Stomach (tissue), 9 donors: ENCODE data around the gene PLEKHA5. TPM values are rescaled to one million over a fixed set of nuclear protein-coding genes. Genes with fewer than 3 reads are reported as not detected.

Experiments
- DNase-seq, 2 donors: peaks; one replicate each; pipeline versions ENCODE4 v3.0.0 to v3.0.0-alpha.2; 2013 to 2019
- H3K27ac ChIP-seq, 5 donors: fragments of 200-600 bp in 4 of 5; sonication (generic) in 4 of 5; one replicate each; pipeline ENCODE4 v1.5.1; 2013 to 2019; ENCODE audit warnings: mild to moderate bottlenecking in 1 of 5, moderate library complexity in 1 of 5
- H3K27me3 ChIP-seq, 3 donors: fragments of 200-600 bp; sonication (generic); one replicate each; pipeline ENCODE4 v1.5.1; 2017 to 2019; ENCODE audit warnings: mixed run types in 1 of 3
- H3K36me3 ChIP-seq, 4 donors: fragments of 200-600 bp; sonication (generic); 1 replicate in 3 of 4; 2 replicates in 1 of 4; pipeline ENCODE4 v1.5.1; 2016 to 2019
- H3K4me1 ChIP-seq, 4 donors: fragments of 200-600 bp; sonication (generic); one replicate each; pipeline ENCODE4 v1.5.1; 2016 to 2019
- H3K4me3 ChIP-seq, 4 donors: fragments of 200-600 bp; sonication (generic) in 3 of 4; one replicate each; pipeline ENCODE4 v1.5.1; 2016 to 2019; ENCODE audit warnings: mild to moderate bottlenecking in 1 of 4
- H3K9me3 ChIP-seq, 4 donors: fragments of 200-600 bp; sonication (generic); one replicate each; pipeline ENCODE4 v1.5.1; 2016 to 2019
- EP300 ChIP-seq: sonication (generic); formaldehyde crosslinking; IDR thresholded peaks from one replicate; pipeline ENCODE4 v1.6.1; 2017; ENCODE audit warnings: antibody characterized with exemption
- POLR2A ChIP-seq, 4 donors: fragments of 450-650 bp; IDR thresholded peaks; one replicate each; pipeline ENCODE4 v1.6.1; 2016; ENCODE audit warnings: antibody characterized with exemption in 4 of 4, control low read depth in 2 of 4, mild to moderate bottlenecking in 1 of 4, moderate library complexity in 1 of 4
- POLR2AphosphoS5 ChIP-seq, 3 donors: sonication (generic); formaldehyde crosslinking; IDR thresholded peaks; one replicate each; pipeline ENCODE4 v1.6.1; 2016; ENCODE audit warnings: antibody characterized with exemption in 3 of 3
- WGBS, 5 donors: extraction: QIAGEN DNeasy Blood & Tissue Kit in 3 of 5; methylation state at CpG; one replicate each; pipeline versions ENCODE4 v1.1.5 to v1.1.7; 2013 to 2018; 5-methylcytosine and 5-hydroxymethylcytosine counted together
- intact Hi-C: fragments of 100-400 bp; cut with DNase I; formaldehyde crosslinking; loops from one replicate; pipeline ENCODE4 v1.15.1; 2023; ENCODE audit warnings: low total_unique reads
- polyA plus RNA-seq, 3 donors: library from polyadenylated mRNA; stranded (reverse); fragments of 200-250 nt; gene quantifications; one replicate each; pipeline ENCODE4 v1.2.3, GENCODE V29; 2013
- total RNA-seq, 5 donors: library from RNA; depleted of rRNA; stranded (reverse); fragments of >200 nt; gene quantifications; one replicate each; pipeline versions ENCODE4 v1.1.0 to v1.2.3, GENCODE V29; 2014 to 2016
- TF ChIP-seq, protein P1 (sequence below), 7 experiments: fragments of 450-650 bp in 4 of 7; fragments of 200-600 bp in 3 of 7; sonication (generic) in 3 of 7; IDR thresholded peaks; one replicate each; pipeline ENCODE4 v1.5.1; 2016 to 2019; ENCODE audit warnings: antibody characterized with exemption in 7 of 7, control low read depth in 2 of 7, mild to moderate bottlenecking in 1 of 7
- donor health status: healthy with polysubstance abuse.
- donor health status: Bipolar disorder and iron deficiency.
- donor health status: healthy.

Gene PLEKHA5
- total and polyA plus RNA-seq, 8 donors, result 13.8 to 156 (median 36.6) TPM

DNA sequence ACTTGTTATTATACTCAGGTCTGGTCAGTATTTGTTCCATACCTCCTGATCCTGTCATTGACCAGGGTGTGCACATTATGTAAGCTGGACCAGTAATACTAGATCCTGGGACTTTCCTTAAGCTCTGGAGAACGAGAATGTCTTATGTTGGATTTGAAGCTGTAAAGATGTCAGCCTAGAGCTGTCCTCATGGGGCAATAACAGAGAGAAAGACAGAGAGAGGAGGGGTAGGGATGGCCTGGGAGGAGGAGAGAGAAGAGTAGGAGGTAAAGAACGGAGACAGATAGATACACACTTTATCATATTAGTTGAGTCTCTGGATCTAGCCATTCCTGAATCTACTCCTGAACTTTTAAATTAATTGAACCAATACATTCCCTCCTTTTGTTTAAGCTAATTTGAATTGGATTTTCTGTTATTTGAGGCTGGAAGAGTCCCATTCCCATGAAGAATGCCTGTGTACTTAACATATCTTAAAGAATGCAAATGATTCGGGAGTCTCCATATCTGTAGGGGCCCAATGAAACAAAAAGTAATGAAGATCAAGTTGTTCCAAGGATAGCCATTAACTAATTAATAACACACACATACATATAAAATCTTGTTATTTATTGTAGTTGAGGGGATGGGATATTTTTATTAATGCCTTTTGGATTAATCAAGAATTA is 55.9 kb downstream of the PLEKHA5 start:
- no peaks in the 10 kb centered on the region for H3K36me3 ChIP-seq
- intact Hi-C loops, result no loop called here
- DNase-seq, result no peak

GRCh38 chr12:19186722-19187661 is 57.5 kb downstream of the PLEKHA5 start:
- 48 to 63% (median 53%) methylated on average over 4 of the region's 4 CpGs for WGBS, 5 donors
- Histone ChIP-seq H3K27ac (no peak overlapping the region), H3K36me3 (no peaks in the 10 kb centered on the region), H3K27me3 (no peaks in the 10 kb centered on the region), H3K9me3 (no peaks in the 10 kb centered on the region), H3K4me3 (no peak overlapping the region), H3K4me1 (peaks cover 10 to 85% (median 52%) of the 10 kb centered on the region in 4 donors)
- intact Hi-C loops, result no loop called here
- DNase-seq, result peak in 1 of 2 donors; percentile 78
- TF ChIP-seq, protein P1, sequence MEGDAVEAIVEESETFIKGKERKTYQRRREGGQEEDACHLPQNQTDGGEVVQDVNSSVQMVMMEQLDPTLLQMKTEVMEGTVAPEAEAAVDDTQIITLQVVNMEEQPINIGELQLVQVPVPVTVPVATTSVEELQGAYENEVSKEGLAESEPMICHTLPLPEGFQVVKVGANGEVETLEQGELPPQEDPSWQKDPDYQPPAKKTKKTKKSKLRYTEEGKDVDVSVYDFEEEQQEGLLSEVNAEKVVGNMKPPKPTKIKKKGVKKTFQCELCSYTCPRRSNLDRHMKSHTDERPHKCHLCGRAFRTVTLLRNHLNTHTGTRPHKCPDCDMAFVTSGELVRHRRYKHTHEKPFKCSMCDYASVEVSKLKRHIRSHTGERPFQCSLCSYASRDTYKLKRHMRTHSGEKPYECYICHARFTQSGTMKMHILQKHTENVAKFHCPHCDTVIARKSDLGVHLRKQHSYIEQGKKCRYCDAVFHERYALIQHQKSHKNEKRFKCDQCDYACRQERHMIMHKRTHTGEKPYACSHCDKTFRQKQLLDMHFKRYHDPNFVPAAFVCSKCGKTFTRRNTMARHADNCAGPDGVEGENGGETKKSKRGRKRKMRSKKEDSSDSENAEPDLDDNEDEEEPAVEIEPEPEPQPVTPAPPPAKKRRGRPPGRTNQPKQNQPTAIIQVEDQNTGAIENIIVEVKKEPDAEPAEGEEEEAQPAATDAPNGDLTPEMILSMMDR (IDR thresholded peaks at IDR 0.05), result peak in 4 of 7 experiments; percentile 23 to 69 (median 65)
- TF ChIP-seq POLR2A (IDR thresholded peaks at IDR 0.05) (no peak), EP300 (no peak), POLR2AphosphoS5 (IDR thresholded peaks at IDR 0.05) (no peak)

More for the DNA sequence above, 55.9 kb downstream of the PLEKHA5 start:
- 38 to 63% (median 48%) methylated on average over 3 of the region's 3 CpGs for WGBS, 5 donors
- no peak for TF ChIP-seq POLR2AphosphoS5 (IDR thresholded peaks at IDR 0.05)
- TF ChIP-seq POLR2A (IDR thresholded peaks at IDR 0.05), result no peak
- TF ChIP-seq EP300, result no peak
- TF ChIP-seq, protein P1 (IDR thresholded peaks at IDR 0.05), result no peak
- H3K27me3 ChIP-seq, result no peaks in the 10 kb centered on the region
- H3K27ac ChIP-seq, result no peak overlapping the region
- no peak overlapping the region for H3K4me3 ChIP-seq
- H3K9me3 ChIP-seq, result no peaks in the 10 kb centered on the region
- H3K4me1 ChIP-seq, result peaks cover 5 to 76% (median 40%) of the 10 kb centered on the region in 4 donors

DNA sequence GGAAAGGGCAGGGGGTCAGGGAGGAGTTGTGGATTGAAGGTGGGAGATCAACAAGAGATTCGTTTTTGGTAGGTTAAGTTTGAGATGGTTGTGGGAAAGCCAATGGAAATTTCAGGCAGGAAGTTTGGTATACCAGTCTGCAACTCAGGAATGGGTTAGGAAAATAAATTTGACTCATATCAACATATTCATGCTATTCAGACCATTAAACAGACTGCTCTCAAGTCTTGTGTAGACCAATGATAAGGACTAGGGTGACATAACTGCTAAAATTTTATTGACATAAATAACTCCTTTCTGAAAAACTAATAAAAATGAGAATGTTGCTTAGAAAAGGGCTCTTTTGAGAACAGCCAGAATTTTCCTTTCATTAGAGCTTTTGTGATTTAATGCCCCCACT is 60.0 kb downstream of the PLEKHA5 start:
- DNase-seq, result no peak
- Histone ChIP-seq H3K27me3 (no peaks in the 10 kb centered on the region), H3K4me1 (peaks cover 15 to 80% (median 56%) of the 10 kb centered on the region in 4 donors), H3K4me3 (no peak overlapping the region), H3K36me3 (no peaks in the 10 kb centered on the region), H3K9me3 (no peaks in the 10 kb centered on the region), H3K27ac (no peak overlapping the region)
- intact Hi-C loops, result no loop called here
- 20 to 48% (median 26%) methylated on average over 1 of the region's 1 CpG for WGBS, 5 donors
- TF ChIP-seq EP300, result no peak
- no peak for TF ChIP-seq POLR2A (IDR thresholded peaks at IDR 0.05)
- no peak for TF ChIP-seq POLR2AphosphoS5 (IDR thresholded peaks at IDR 0.05)

DNA sequence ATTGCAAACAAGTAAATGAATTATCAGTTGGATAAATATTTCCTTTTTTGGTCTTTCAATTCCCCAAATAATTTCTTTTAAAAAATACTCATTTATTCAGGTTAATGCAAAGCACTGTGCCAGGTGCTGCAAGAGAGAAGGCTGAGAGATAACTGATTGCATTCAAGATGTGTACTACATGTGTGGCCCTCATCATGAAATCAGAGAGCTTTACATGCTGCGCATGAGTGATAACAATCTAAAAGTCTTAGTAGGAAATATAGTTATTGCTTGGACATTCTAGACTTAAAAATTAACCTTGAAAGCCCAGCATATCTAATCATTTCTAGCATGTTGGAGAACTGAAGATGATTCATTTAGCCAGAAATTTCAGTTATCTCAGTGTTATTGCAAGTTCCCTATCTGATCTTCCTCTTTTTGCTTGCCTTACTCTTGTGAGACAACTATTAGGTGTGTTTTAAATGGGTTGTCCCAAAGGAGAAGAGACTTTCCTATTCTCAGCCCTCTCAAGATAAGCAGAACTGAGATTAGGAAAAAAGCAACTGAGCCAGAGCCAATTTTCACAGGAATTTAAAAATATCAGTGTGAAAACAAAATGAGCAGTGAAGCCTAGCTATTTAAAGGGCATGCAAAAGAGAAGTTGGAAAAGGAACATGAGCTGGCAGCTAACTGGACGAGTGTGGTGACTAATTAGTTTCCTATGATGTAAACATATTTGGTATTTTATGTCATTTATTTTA is 60.9 kb downstream of the PLEKHA5 start:
- intact Hi-C loops, result no loop called here
- peak overlapping the region in 1 of 5 donors; percentile 21 for H3K27ac ChIP-seq
- no peak overlapping the region for H3K4me3 ChIP-seq
- peak in 1 of 2 donors; percentile 34 for DNase-seq
- WGBS, 5 donors, result 45 to 52% (median 48%) methylated on average over 2 of the region's 2 CpGs
- H3K4me1 ChIP-seq, result peaks cover 15 to 76% (median 54%) of the 10 kb centered on the region in 4 donors
- TF ChIP-seq, protein P1 (IDR thresholded peaks at IDR 0.05), result no peak
- TF ChIP-seq EP300 (no peak), POLR2AphosphoS5 (IDR thresholded peaks at IDR 0.05) (no peak), POLR2A (IDR thresholded peaks at IDR 0.05) (no peak)
- H3K27me3 ChIP-seq, result no peaks in the 10 kb centered on the region
- H3K36me3 ChIP-seq, result no peaks in the 10 kb centered on the region
- H3K9me3 ChIP-seq, result no peaks in the 10 kb centered on the region
